GM12874 (cell line): ENCODE measurements around the gene ARHGEF4.

Source experiments
- CTCF ChIP-seq: IDR thresholded peaks from 2 replicates; pipeline ENCODE4 v1.5.1; 2011; ENCODE audit warnings: low read depth, mild to moderate bottlenecking, control low read depth, low read length, moderate library complexity; ENCODE audit not compliant: insufficient read depth

Gene ARHGEF4

GRCh38 chr2:130921164-130921476 is 84.4 kb downstream of the ARHGEF4 start:
- TF ChIP-seq CTCF = no peak

- no peak for TF ChIP-seq CTCF
Measured at GRCh38 chr2:130922417-130922816, 85.7 kb downstream of the ARHGEF4 start.

- no peak for TF ChIP-seq CTCF
Measured at GRCh38 chr2:130928385-130928784, 91.7 kb downstream of the ARHGEF4 start.

- TF ChIP-seq CTCF = no peak
Measured at GRCh38 chr2:130930740-130931659, 94.3 kb downstream of the ARHGEF4 start.

GRCh38 chr2:130933501-130933900 is 96.8 kb downstream of the ARHGEF4 start:
- TF ChIP-seq CTCF = no peak

GRCh38 chr2:130936451-130936850 is 99.7 kb downstream of the ARHGEF4 start:
- no peak for TF ChIP-seq CTCF

- no peak for TF ChIP-seq CTCF
Measured at GRCh38 chr2:130947967-130948366, 111.3 kb downstream of the ARHGEF4 start.
